NCI-H2227 (cell line): ENCODE results near the gene GIMAP5.
A peak's percentile ranks its signal among the peaks of the same experiment; 100 is the strongest.

Experiments
- DNase-seq: peaks from one replicate; lab custom pipeline; 2025; ENCODE audit not compliant: unreplicated experiment; lab: John Stamatoyannopoulos, UW

GIMAP5 gene

DNA sequence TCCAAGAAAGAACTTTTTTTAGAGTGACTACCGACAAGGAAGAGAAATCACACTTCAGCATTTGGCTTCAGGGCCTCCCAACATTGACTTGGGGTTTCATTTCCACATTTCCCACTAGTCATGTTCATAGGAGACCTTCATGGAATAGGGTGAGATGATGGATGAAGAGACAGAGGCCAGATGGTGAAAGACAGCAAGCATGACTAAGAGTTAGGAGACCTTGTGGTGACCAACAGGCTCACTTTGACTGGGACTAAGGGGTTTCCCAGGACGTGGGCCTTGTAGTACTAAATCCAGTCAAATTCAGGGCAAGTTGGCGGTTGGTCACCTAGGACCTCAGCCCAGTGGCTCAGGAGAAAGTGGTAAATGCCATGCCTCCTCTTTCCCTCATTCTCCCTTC is 3.0 kb upstream of the GIMAP5 start:
- no peak for DNase-seq

DNA sequence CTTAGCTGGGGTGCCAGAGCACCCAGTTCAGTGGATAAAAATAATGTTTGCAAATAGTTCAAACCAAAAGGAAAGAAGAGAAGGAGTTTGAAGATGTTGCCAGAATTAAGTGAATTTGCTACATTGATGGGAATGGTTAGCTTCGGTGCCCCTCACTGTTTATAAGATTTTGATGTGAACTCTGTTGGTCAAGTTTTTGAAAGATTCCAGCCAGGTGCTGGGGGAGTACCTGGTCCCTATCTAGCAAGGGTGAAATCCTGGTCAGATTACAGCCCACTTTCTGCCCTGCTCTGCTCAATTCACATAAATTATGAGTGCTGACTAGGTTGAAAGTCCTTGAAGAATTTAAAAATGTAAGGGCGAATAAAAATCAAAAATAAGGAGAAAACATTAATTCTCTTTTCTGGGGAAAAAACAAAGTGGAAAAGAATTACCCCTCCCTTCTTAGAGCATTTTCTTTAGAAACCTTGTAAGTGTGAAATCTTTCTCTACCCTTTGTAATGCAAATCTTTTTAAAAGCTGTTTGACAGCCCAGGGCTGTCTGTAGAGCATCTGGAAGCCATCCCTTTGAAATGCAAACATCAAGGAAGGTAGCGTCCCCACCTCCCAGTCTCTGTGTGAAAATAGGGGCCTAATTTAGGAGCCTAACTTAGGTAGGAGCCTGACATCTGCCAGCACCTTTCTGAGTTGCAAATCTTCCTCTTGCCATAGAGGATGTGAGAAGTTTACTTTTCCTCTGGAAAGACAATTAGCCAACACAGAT is 1.4 kb upstream of the GIMAP5 start:
- DNase-seq = no peak

DNA sequence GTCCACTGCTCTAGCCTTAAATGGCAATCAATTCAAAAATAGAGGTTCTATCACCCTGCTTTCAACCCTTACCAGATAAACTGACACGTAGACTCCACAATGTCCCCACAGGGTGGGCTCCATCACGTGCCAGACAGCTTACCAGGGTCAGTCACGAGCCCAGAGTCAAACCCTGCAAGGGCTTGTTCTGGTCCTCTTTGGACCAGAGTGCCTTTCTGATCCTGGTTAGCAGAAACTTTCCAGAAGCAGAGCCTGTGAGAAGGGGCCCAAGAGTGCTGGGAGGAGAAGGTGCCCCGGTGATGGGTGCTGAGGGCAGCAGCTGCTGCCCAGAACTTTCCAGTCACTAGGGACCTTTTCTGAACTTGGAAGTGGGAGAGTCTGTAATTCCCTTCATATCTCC is 354 bp upstream of the GIMAP5 start:
- no peak for DNase-seq

DNA sequence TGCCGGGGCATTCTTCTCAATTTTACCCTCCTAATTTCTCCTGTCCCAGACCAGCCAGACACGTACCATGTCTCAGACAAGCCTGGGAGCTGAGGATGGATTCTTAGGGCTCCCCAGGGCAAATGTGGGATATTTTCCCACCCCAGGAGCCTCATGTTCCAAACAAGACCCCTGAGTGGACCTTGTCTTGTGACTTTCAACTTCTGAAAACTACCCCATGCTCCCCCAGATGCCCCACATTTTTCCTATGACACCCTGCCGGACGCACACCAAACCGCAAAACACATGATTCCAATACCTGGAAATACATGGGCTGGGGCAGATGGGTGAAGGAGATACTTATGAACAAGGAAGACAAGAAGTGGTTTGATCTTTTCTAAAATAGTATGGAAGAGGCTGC is 874 bp downstream of the GIMAP5 start:
- DNase-seq = no peak

DNA sequence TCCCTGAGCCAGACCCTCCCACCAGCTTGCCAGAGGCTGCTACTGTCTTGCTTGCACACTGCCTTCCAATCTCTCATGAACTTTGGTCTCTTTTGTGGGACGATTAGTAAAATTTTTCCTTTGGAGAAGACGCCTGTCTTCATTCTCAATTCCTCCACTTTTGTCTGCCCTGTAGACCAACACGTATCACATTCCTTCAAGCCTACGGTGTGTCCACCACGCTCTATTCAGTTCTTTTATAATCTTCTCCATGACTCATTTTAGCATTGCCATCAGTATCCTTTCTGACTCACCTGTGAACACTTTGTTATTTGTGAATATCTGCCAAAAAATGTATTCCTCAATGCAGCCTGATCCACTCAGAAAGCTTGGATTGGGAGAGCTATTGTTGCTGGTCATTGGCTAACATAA is 1.4 kb downstream of the GIMAP5 start:
- DNase-seq = no peak

DNA sequence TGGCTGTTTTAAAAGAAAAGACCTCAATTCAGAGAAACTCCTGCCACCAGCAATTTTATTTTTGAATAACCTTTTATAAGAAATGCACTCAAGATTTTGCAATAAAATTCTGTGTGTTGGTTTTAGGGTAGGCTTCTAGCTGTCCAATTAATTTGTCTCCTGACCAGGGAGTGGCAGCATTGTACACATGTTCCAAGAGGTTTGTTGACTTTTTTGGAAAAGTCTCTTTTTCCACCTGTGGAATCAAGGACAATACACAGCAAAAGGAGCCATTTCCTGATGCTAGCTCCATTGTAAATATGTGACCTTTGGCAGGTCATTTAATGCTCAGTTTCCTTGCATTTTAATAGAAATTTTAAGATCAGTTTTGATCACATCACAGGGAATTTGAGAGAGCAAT is 1.8 kb downstream of the GIMAP5 start:
- no peak for DNase-seq

DNA sequence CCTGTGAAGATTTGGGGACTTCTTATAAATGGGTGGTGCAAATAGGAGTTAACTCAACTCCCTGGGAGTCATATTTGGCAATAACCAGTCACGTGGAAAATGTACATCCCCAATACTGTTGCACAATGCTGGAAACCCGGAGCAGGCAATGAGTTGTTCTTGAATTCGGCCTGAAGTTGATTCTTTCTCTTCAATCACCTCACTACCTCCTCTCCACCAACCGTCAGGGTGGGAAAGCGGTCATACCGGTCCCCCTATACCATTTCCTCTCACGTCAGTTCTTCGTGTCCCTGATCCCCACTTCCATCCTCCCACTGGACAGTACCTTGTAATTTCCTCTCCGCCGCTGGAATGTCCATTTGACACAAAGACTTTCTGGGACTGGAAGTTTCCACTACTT is 2.8 kb downstream of the GIMAP5 start:
- no peak for DNase-seq

DNA sequence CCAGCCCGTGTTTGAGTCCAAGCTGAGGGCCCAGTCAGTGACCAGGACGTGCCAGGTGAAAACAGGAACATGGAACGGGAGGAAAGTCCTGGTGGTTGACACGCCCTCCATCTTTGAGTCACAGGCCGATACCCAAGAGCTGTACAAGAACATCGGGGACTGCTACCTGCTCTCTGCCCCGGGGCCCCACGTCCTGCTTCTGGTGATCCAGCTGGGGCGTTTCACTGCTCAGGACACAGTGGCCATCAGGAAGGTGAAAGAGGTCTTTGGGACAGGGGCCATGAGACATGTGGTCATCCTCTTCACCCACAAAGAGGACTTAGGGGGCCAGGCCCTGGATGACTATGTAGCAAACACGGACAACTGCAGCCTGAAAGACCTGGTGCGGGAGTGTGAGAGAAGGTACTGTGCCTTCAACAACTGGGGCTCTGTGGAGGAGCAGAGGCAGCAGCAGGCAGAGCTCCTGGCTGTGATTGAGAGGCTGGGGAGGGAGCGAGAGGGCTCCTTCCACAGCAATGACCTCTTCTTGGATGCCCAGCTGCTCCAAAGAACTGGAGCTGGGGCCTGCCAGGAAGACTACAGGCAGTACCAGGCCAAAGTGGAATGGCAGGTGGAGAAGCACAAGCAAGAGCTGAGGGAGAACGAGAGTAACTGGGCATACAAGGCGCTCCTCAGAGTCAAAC is 5.2 kb downstream of the GIMAP5 start:
- no peak for DNase-seq

DNA sequence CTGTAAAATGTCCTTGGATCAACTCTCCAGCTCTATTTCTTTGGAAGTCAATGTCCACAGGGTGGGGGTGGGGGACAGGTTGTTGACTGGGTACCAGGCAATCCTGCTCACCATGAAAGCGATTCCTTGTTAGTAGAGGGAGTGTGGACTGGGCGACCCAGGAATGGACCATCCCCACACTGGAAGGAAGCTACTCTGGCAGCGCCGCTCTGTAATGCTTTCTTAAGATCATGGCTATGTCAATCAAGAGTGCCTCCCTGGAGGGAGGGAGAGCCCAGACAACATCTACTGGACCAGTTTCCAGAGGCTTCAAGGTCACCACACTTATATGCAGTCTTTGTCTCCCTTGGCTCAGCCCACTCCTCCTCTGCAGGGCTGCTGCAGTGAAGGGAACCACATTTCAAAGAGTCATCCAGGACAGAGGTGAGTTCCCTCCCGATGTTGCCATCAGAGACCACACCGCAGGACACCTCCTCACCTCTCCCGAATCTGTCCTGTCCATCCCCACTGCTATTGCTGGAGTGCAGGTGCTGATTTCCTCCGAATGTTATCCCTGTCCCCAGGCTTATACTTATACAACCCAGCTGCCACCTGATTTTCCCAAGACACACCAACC is 6.9 kb downstream of the GIMAP5 start:
- no peak for DNase-seq

DNA sequence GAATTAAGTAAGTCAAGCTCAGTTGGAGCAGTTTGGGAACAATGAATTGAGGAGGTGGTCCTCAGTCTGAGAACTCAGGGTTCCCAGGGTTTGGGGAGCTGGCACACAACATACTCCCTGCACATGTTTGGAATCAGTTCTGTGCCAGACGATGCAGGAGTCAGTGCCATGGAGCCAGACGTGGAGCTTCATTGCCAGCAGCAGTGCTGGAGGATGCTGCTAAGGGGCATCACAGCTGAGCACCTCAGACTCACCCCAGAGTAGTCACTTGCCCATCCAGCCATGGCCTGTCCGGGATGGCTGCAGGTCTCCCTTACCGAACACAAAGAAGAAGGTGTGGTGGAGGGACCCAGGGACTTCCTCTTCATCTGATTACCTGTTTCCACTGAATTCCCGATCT is 7.9 kb downstream of the GIMAP5 start:
- DNase-seq = no peak

DNA sequence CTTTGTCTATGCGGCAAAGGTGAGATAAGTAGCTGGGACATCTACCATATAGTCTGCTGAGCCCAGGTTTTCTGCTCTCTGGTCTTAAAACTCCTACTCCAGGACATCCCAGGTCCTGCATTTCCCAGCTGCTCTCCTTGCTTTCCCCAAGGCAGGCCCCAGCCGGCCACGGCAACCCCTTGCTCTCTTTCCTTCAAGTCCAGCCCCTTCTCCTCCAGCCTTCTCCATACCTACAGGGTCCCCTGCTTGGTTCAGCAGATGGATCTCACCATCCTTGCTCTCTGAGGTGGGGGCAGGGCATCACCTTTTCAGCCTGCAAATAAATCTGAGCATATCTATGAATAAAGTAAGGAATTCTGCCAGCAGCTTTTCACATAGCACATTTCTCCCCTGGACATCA is 8.7 kb downstream of the GIMAP5 start:
- DNase-seq = no peak

DNA sequence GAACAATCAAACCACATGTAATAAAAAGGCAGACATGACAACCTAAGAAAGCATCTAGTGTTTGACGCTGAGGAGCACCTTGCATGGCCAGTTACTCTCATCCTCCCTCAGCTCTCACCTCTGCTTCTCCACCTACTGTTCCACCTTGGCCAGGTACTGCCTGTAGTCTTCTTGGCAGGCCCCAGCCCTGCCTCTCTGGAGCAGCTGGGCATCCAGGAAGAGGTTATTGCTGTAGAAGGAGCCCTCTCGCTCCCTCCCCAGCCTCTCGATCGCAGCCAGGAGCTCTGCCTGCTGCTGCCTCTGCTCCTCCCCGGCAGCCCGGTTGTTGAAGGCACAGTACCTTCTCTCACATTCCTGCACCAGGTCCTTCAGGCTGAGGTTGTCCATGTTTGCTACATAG is 9.7 kb downstream of the GIMAP5 start:
- no peak for DNase-seq

DNA sequence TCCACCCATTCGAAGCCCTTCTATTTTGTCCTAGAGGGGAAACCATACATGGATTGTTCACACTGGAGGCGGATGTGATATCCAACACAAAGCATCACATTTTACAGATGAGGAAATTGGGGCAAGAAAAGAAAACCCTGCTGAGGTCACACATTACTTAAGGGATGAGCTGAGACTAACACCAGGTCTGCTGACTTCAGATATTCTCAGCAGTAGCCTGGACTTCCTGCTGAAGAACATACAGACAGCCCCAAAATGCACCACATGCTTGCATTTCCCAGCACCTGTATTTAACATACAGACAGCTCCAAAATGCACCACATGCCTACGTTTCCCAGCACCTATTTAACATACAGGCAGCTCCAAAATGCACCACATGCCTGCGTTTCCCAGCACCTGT is 11.2 kb downstream of the GIMAP5 start:
- DNase-seq = no peak

DNA sequence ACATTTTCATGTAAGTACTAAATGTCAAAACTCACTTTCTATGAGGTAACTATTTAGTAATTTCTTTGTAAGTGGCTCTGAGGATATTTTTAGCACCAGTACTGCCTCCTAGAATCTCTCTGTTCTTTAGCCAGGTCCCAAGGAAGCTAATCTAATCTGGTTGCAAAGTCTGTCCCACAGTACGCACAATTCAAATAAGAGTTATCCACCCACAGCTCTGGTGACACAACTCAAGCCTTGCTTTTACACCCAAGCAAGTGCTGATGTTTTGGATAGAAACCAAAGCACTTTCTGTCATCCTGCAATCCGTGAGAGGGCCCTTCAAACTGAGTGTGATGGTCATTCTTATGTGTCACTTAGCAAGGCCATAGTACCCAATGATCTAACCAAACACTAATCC is 14.5 kb downstream of the GIMAP5 start:
- DNase-seq = no peak

DNA sequence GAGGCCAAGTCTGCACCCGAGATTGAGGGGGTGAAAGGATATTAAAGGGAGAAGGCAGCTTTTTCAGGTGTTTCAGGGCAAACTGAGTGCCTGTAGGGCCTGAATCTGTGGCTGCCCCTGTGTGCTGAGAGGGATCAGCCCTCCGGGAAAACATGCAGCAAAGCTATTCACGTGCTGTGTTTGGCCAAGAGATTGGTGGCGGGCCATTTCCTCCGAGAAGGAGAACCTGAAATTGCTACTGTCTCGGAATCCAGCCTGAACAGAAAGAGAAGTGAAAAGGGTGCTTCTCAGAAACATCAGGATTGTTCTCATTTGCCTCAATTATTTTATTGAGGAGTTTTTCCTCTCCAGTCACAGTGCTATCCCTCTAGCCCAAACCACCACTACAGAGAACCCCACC is 16.0 kb downstream of the GIMAP5 start:
- DNase-seq = no peak

DNA sequence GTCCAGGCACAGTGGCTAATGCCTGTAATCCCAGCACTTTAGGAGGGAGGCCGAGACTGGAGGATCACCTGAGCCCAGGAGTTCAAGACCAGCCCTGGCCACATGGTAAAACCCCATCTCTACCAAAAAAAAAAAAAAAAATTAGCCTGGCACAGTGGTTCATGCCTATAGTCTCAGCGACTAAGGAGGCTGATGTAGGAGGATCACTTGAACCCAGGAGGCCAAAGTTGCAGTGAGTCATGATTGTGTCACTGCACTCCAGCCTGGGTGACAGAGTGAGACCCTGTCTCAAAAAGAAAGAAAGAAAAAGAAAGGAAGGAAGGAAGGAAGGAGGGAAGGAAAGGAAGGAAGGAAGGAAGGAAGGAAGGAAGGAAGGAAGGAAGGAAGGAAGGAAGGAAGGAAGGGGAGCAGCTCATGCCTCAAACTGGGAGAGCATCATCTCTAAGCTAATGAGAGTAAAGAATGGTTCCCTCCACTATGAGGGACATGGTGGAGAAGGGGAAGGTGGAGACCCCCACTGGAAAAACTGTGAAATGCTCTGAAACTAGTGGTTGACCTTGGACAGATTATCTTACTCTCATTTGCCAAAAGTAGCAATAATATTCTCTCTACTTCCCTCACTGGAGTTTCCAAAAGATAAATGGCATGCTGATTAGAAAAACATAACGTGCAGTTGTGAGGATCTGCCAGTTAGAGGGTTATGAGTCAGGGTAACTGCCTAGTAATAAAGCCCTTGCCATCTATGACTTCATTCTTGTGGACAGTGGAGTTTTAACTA is 16.8 kb downstream of the GIMAP5 start:
- peak; percentile 38 for DNase-seq

DNA sequence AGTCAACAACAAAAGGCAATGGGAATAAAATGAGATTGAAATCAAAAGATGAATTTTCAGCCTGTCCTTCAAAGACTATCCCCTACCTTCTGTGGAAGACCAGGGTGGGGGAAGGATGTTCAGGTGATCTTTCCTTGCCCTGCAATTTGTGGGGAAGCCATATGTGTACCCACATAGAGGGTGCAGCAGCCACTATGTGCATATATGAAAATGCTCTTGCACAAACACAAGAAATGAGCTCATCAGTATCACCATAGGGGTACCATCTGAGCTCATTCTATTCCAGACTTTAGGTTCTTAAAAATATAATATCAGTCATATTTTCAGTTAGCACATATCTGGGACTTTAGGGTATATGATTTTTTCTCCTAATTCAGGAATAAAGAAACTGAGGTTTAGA is 17.7 kb downstream of the GIMAP5 start:
- no peak for DNase-seq

DNA sequence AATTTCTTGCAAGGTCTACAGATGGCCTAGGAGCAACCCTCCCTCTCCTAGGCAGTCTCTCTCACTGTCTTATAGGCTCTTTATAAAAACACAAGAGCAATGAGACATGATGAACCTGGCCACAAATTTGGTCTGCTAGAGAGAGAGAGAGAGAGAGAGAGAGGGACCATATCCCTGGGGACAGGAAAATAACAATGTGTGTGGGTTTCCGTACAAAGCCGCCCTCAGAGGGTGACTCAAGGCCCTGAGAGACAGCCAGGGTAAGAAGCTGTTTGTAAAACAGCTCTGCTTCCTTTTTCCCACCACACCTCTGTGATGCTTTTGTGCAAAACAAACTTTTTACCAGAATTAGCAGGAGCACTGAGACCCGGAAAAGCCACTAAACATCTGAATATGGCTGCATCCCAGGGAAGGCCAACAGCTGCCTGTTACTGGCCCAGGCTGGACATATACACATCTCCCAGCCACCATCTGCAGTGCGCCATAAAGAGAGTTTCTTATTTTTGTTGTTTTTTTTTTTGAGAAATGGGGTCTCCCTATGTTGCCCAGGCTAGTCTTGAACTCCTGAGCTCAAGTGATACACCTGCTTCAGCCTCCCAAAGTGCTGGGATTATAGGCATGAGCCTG is 18.4 kb downstream of the GIMAP5 start:
- DNase-seq = no peak

DNA sequence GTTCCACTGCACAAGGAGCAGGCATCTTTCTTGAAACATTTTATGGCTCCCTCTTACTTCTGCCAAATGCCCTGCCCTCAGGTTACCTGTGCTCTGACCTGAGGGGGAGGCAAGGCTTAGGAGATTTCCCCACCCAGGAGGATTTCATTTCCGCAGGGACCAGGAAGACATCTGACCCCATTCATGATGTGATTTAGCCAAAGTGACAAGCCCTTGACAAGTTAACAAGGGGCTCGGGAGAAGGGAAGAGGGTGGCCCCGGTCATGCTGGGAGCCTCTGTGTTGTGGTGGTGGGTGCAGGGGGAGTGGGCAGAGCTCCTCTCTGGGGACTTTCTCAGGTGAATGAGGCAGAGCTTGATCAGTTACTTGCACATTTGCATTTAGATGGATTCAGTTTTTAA is 18.9 kb downstream of the GIMAP5 start:
- DNase-seq = no peak

DNA sequence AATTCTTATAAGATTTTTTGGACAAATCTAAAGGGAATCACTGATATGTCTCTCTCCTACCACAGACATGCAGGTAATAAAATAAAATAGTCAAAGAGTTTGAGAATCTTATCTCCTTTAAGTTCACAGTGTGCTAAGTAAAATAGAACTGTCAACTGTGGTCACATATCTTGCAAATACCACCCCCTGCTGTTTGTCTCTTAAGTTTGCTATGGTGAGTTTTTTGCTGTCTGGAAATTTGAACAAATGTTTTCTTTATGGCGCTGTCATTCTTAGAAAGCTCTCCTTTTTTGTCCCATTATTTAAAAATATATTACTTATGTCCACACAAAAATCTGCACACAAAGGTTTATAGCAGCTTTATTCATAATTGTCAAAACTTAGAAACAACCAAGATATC is 19.6 kb downstream of the GIMAP5 start:
- no peak for DNase-seq

DNA sequence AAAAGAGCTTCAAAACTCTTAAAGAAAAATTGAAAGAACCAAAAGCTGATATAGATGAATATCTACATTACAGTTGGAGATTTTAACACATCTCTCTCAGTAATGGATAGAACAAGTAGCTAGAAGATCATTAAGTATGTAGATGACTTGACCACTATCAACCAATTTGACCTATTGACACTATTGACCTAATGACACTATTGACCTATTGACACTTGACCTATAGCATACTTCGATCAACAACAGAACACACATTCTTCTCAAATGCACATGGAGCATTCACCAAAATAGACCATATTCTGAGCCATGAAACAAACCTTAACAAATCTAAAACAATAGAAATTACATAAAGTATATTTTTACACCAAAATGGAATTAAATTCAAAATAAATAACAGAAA is 22.3 kb downstream of the GIMAP5 start:
- no peak for DNase-seq
